Astrocyte (in vitro differentiated cells and primary cell): ENCODE results near the gene SMARCB1. TPM values are rescaled to one million over a fixed set of nuclear protein-coding genes. Genes with fewer than 3 reads are reported as not detected.

Source experiments
- DNase-seq: peaks from one replicate; pipeline ENCODE4 v3.0.0-alpha.2; 2010; ENCODE audit warnings: low read depth
- FAIRE-seq: peaks from 2 replicates; lab custom pipeline; 2011; peaks lifted over from hg19 to GRCh38; lab: Jason Lieb, UNC
- H2AFZ ChIP-seq: 2 replicates; pipeline ENCODE4 v1.6.0; 2012; ENCODE audit warnings: low read depth, low read length, inconsistent platforms
- H3K27ac ChIP-seq: 2 replicates; pipeline ENCODE4 v1.5.1; 2011; ENCODE audit warnings: low read depth, low read length, inconsistent platforms
- H3K27me3 ChIP-seq: 2 replicates; pipeline ENCODE4 v1.6.0; 2011; ENCODE audit warnings: low read length, inconsistent platforms; ENCODE audit not compliant: insufficient read depth
- H3K36me3 ChIP-seq: 2 replicates; pipeline ENCODE4 v1.5.1; 2011; ENCODE audit warnings: low read length, inconsistent platforms; ENCODE audit not compliant: insufficient read depth
- H3K4me1 ChIP-seq: 2 replicates; pipeline ENCODE4 v1.5.1; 2011; ENCODE audit warnings: low read length, inconsistent platforms; ENCODE audit not compliant: insufficient read depth
- H3K4me2 ChIP-seq: 2 replicates; pipeline ENCODE4 v1.6.0; 2012; ENCODE audit warnings: low read length, inconsistent platforms
- H3K4me3 ChIP-seq: 2 replicates; pipeline ENCODE4 v1.5.1; 2011; ENCODE audit warnings: low read depth, mild to moderate bottlenecking, low read length, inconsistent platforms; ENCODE audit not compliant: insufficient read depth
- H3K79me2 ChIP-seq: 2 replicates; pipeline ENCODE4 v1.6.0; 2012; ENCODE audit warnings: mild to moderate bottlenecking, low read length, inconsistent platforms; ENCODE audit not compliant: insufficient read depth
- H3K9ac ChIP-seq: 2 replicates; pipeline ENCODE4 v1.6.0; 2012; ENCODE audit warnings: mild to moderate bottlenecking, low read length, inconsistent platforms
- H3K9me3 ChIP-seq: 2 replicates; pipeline ENCODE4 v1.5.1; 2012; ENCODE audit warnings: low read depth, mild to moderate bottlenecking, low read length, inconsistent platforms; ENCODE audit not compliant: insufficient read depth
- H4K20me1 ChIP-seq: 2 replicates; pipeline ENCODE4 v1.6.0; 2012; ENCODE audit warnings: low read length, inconsistent platforms; ENCODE audit not compliant: insufficient read depth
- H3K27ac Mint-ChIP-seq: one replicate; pipeline ENCODE4 v1.8.0; 2021; ENCODE audit warnings: mild to moderate bottlenecking, mixed read lengths; ENCODE audit not compliant: unreplicated experiment
- H3K27me3 Mint-ChIP-seq: one replicate; pipeline ENCODE4 v1.8.0; 2021; ENCODE audit warnings: low read depth, mixed read lengths; ENCODE audit not compliant: unreplicated experiment
- H3K36me3 Mint-ChIP-seq: one replicate; pipeline ENCODE4 v1.8.0; 2021; ENCODE audit warnings: low read depth, mixed read lengths; ENCODE audit not compliant: unreplicated experiment
- H3K4me1 Mint-ChIP-seq: one replicate; pipeline ENCODE4 v1.8.0; 2021; ENCODE audit warnings: low read depth, mixed read lengths; ENCODE audit not compliant: unreplicated experiment
- H3K4me3 Mint-ChIP-seq: one replicate; pipeline ENCODE4 v1.8.0; 2021; ENCODE audit warnings: mild to moderate bottlenecking, moderate library complexity, mixed read lengths; ENCODE audit not compliant: unreplicated experiment
- H3K9me3 Mint-ChIP-seq: one replicate; pipeline ENCODE4 v1.8.0; 2021; ENCODE audit warnings: mild to moderate bottlenecking, mixed read lengths; ENCODE audit not compliant: unreplicated experiment
- CTCF ChIP-seq: IDR thresholded peaks from 2 replicates; pipeline ENCODE4 v1.5.1; 2011; ENCODE audit warnings: low read depth, mild to moderate bottlenecking, inconsistent platforms, low read length, moderate library complexity; ENCODE audit not compliant: insufficient read depth
- EZH2 ChIP-seq: IDR thresholded peaks from 2 replicates; pipeline ENCODE4 v1.6.1; 2012; ENCODE audit warnings: mild to moderate bottlenecking, low read length, inconsistent platforms; ENCODE audit not compliant: insufficient read depth
- total RNA-seq: library from RNA; stranded (reverse); gene quantifications from 2 replicates; pipeline ENCODE4 v1.2.1, GENCODE V29; 2021

The SMARCB1 gene
- total RNA-seq, 1 donor from 2014 or later = 91.3 TPM

GRCh38 chr22:23837911-23838680, 51.3 kb downstream of the SMARCB1 start:
- H3K4me1 Mint-ChIP-seq = peaks cover 2% of the 10 kb centered on the region

GRCh38 chr22:23838681-23839468, 52.1 kb downstream of the SMARCB1 start, which contains the start of gene DERL3:
DERL3 (minus strand) TSS chr22:23839006; CDS start chr22:23838987, 19 bp downstream.
- Histone ChIP-seq H3K27ac (no peak within 1 kb of the TSS), H3K79me2 (no peaks in the 10 kb centered on the region), H3K27me3 (no peaks in the 10 kb centered on the region), H3K9ac (peak within 1 kb of the TSS; percentile 54), H3K9me3 (no peaks in the 10 kb centered on the region), H4K20me1 (peaks cover 16% of the 10 kb centered on the region), H3K4me1 (peaks cover 3% of the 10 kb centered on the region), H3K4me2 (peak within 1 kb of the TSS; percentile 87), H3K36me3 (peaks cover 4% of the 10 kb centered on the region), H3K4me3 (peak within 1 kb of the TSS; percentile 54), H2AFZ (peak within 1 kb of the TSS; percentile 76)
- Mint-ChIP-seq H3K27me3 (peaks cover 10% of the 10 kb centered on the region), H3K36me3 (peaks cover 3% of the 10 kb centered on the region), H3K9me3 (no peaks in the 10 kb centered on the region), H3K4me1 (peaks cover 2% of the 10 kb centered on the region), H3K4me3 (peak within 1 kb of the TSS; percentile 81), H3K27ac (peak within 1 kb of the TSS; percentile 78)
- DNase-seq (peak; percentile 96), FAIRE-seq (no peak)
- no peak for TF ChIP-seq CTCF
- TF ChIP-seq EZH2 = no peak

More at GRCh38 chr22:23837911-23838680, 51.3 kb downstream of the SMARCB1 start:
- peaks cover 5% of the 10 kb centered on the region for H3K36me3 Mint-ChIP-seq
- no peaks in the 10 kb centered on the region for H3K27me3 ChIP-seq
- H3K36me3 ChIP-seq = peaks cover 4% of the 10 kb centered on the region
- H3K9me3 ChIP-seq = no peaks in the 10 kb centered on the region
- no peaks in the 10 kb centered on the region for H3K79me2 ChIP-seq
- DNase-seq = no peak
- H3K4me2 ChIP-seq = peak overlapping the region; percentile 87
- H3K27ac ChIP-seq = no peak overlapping the region
- no peak overlapping the region for H3K4me3 ChIP-seq
- peaks cover 3% of the 10 kb centered on the region for H3K4me1 ChIP-seq
- H4K20me1 ChIP-seq = peaks cover 22% of the 10 kb centered on the region
- H3K27me3 Mint-ChIP-seq = peaks cover 10% of the 10 kb centered on the region
- H3K9me3 Mint-ChIP-seq = no peaks in the 10 kb centered on the region
- H3K4me3 Mint-ChIP-seq = peak overlapping the region; percentile 81
- peak overlapping the region; percentile 31 for H3K9ac ChIP-seq
- no peak overlapping the region for H2AFZ ChIP-seq
- no peak for FAIRE-seq
- TF ChIP-seq EZH2 = no peak
- no peak for TF ChIP-seq CTCF
- peak overlapping the region; percentile 78 for H3K27ac Mint-ChIP-seq
